Measurements from ENCODE around the gene SLC24A4.
"Not testable (repeated sequence)": the region's sequence is repeated elsewhere in the genome, so short reads cannot be mapped to it uniquely, and the experiment has no call there.

SLC24A4 gene

GRCh38 chr14:92398888-92399636 is 76.1 kb downstream of the SLC24A4 start:
- H3K27ac ChIP-seq, result no peak overlapping the region
- H3K27me3 ChIP-seq (replicated peaks), result no peaks in the 10 kb centered on the region
- no peak for DNase-seq
- in situ Hi-C loops (cut with HindIII; ENCODE audit: low pct_ligation_motif_present, low sequenced_read_pairs), result no loop called here
- no peaks in the 10 kb centered on the region for H3K36me3 ChIP-seq (replicated peaks)
- no peak for TF ChIP-seq CTCF (IDR thresholded peaks at IDR 0.05; ENCODE audit: low read depth, low read length, missing control alignments)
- no peak overlapping the region for H3K4me3 ChIP-seq (ENCODE audit: low read depth, low read length)

- Histone ChIP-seq H3K36me3 (replicated peaks) (no peaks in the 10 kb centered on the region), H3K4me3 (ENCODE audit: low read depth, low read length) (no peak overlapping the region), H3K27me3 (replicated peaks) (no peaks in the 10 kb centered on the region), H3K27ac (no peak overlapping the region)
- no peak for TF ChIP-seq CTCF (IDR thresholded peaks at IDR 0.05; ENCODE audit: low read depth, low read length, missing control alignments)
- DNase-seq, result no peak
- in situ Hi-C loops (cut with HindIII; ENCODE audit: low pct_ligation_motif_present, low sequenced_read_pairs), result no loop called here
These were observed 77.8 kb downstream of the SLC24A4 start for GRCh38 chr14:92400579-92401444.

- TF ChIP-seq CTCF (IDR thresholded peaks at IDR 0.05; ENCODE audit: low read depth, low read length, missing control alignments), result no peak
- in situ Hi-C loops (cut with HindIII; ENCODE audit: low pct_ligation_motif_present, low sequenced_read_pairs), result no loop called here
- Histone ChIP-seq H3K36me3 (replicated peaks) (no peaks in the 10 kb centered on the region), H3K27me3 (replicated peaks) (no peaks in the 10 kb centered on the region), H3K27ac (no peak overlapping the region), H3K4me3 (ENCODE audit: low read depth, low read length) (no peak overlapping the region)
- no peak for DNase-seq
These were observed 78.6 kb downstream of the SLC24A4 start for GRCh38 chr14:92401561-92401960.

- DNase-seq; in situ Hi-C loops (cut with HindIII; ENCODE audit: low pct_ligation_motif_present, low sequenced_read_pairs); H3K36me3 ChIP-seq (replicated peaks); H3K4me3 ChIP-seq (ENCODE audit: low read depth, low read length); H3K27ac ChIP-seq; H3K27me3 ChIP-seq (replicated peaks): not testable (repeated sequence)
These were observed 79.5 kb downstream of the SLC24A4 start for GRCh38 chr14:92402500-92402899.

- H3K4me3 ChIP-seq (ENCODE audit: low read depth, low read length), result no peak overlapping the region
- DNase-seq, result no peak
- in situ Hi-C loops (cut with HindIII; ENCODE audit: low pct_ligation_motif_present, low sequenced_read_pairs), result no loop called here
- no peaks in the 10 kb centered on the region for H3K27me3 ChIP-seq (replicated peaks)
- H3K27ac ChIP-seq, result no peak overlapping the region
- no peak for TF ChIP-seq CTCF (IDR thresholded peaks at IDR 0.05; ENCODE audit: low read depth, low read length, missing control alignments)
- no peaks in the 10 kb centered on the region for H3K36me3 ChIP-seq (replicated peaks)
These were observed 81.1 kb downstream of the SLC24A4 start for GRCh38 chr14:92404018-92404417.

- DNase-seq, result no peak
- in situ Hi-C loops (cut with HindIII; ENCODE audit: low pct_ligation_motif_present, low sequenced_read_pairs), result no loop called here
- H3K4me3 ChIP-seq (ENCODE audit: low read depth, low read length), result no peak overlapping the region
- no peak for TF ChIP-seq CTCF (IDR thresholded peaks at IDR 0.05; ENCODE audit: low read depth, low read length, missing control alignments)
- no peaks in the 10 kb centered on the region for H3K36me3 ChIP-seq (replicated peaks)
- H3K27me3 ChIP-seq (replicated peaks), result no peaks in the 10 kb centered on the region
- H3K27ac ChIP-seq, result no peak overlapping the region
These were observed 81.5 kb downstream of the SLC24A4 start for GRCh38 chr14:92404421-92404820.

All from brain microvascular endothelial cell (primary cell).